CD4-positive, CD25-positive, alpha-beta regulatory T cell (primary cell): ENCODE data around the gene CAMTA1. TPM values are rescaled to one million over a fixed set of nuclear protein-coding genes. Genes with fewer than 3 reads are reported as not detected.

Experiments used
- ATAC-seq, 2 donors: fragments of 150-1000 bp; cut with Tn5 transposase; one replicate each; pipeline ENCODE4 v1.10.0; 2021; ENCODE audit warnings: low read depth in 2 of 2, moderate number of reproducible peaks in 2 of 2, moderate library complexity in 1 of 2
- DNase-seq, 3 donors: peaks; one replicate each; pipeline versions ENCODE4 v3.0.0 to v3.0.0-alpha.2; 2012 to 2022; ENCODE audit warnings: mixed read lengths in 1 of 3
- H3K27ac ChIP-seq: one replicate; pipeline ENCODE4 v1.7.0; 2013; ENCODE audit warnings: mild to moderate bottlenecking, low read length; ENCODE audit not compliant: insufficient read depth, poor library complexity, severe bottlenecking
- H3K27me3 ChIP-seq: one replicate; pipeline ENCODE4 v1.7.0; 2013; ENCODE audit warnings: low read length; ENCODE audit not compliant: control insufficient read depth, insufficient read depth
- H3K36me3 ChIP-seq: one replicate; pipeline ENCODE4 v1.7.0; 2013; ENCODE audit warnings: mild to moderate bottlenecking, low read length, moderate library complexity; ENCODE audit not compliant: control insufficient read depth, insufficient read depth
- H3K4me1 ChIP-seq: 2 replicates; pipeline ENCODE4 v1.7.0; 2013; ENCODE audit warnings: mild to moderate bottlenecking, low read length; ENCODE audit not compliant: insufficient read depth, control insufficient read depth, poor library complexity, severe bottlenecking
- H3K4me3 ChIP-seq: one replicate; pipeline ENCODE4 v1.7.0; 2013; ENCODE audit warnings: low read depth, mild to moderate bottlenecking, low read length, moderate library complexity
- H3K9me3 ChIP-seq, 2 experiments: 1 replicate in 1 of 2; 2 replicates in 1 of 2; pipeline ENCODE4 v1.7.0; 2013; ENCODE audit warnings: low read length in 2 of 2, mild to moderate bottlenecking in 1 of 2, moderate library complexity in 1 of 2; ENCODE audit not compliant: control insufficient read depth in 2 of 2
- H3K27ac Mint-ChIP-seq, 3 donors: one replicate each; pipeline ENCODE4 v1.8.0; 2020 to 2022; ENCODE audit warnings: mild to moderate bottlenecking in 3 of 3, mixed read lengths in 3 of 3, moderate library complexity in 2 of 3
- H3K27me3 Mint-ChIP-seq: one replicate; pipeline ENCODE4 v1.8.0; 2022; ENCODE audit warnings: mild to moderate bottlenecking, mixed read lengths
- H3K36me3 Mint-ChIP-seq: one replicate; pipeline ENCODE4 v1.8.0; 2020; ENCODE audit warnings: mixed read lengths
- H3K4me1 Mint-ChIP-seq, 4 donors: one replicate each; pipeline ENCODE4 v1.8.0; 2020 to 2022; ENCODE audit warnings: mixed read lengths in 4 of 4, mild to moderate bottlenecking in 1 of 4
- H3K4me3 Mint-ChIP-seq, 4 donors: one replicate each; pipeline ENCODE4 v1.8.0; 2020 to 2022; ENCODE audit warnings: mild to moderate bottlenecking in 4 of 4, mixed read lengths in 4 of 4, moderate library complexity in 3 of 4
- H3K9me3 Mint-ChIP-seq, 7 donors: one replicate each; pipeline ENCODE4 v1.8.0; 2020 to 2022; ENCODE audit warnings: mixed read lengths in 7 of 7, mild to moderate bottlenecking in 3 of 7, moderate library complexity in 2 of 7
- polyA plus RNA-seq, 4 donors: library from polyadenylated mRNA; unstranded; fragments of 300-500 nt; fragmentation: Illumina TruSeq; gene quantifications; one replicate each; pipeline ENCODE4 v1.2.3, GENCODE V29; 2021
- total RNA-seq: library from RNA; stranded (reverse); gene quantifications from one replicate; pipeline ENCODE4 v1.2.3, GENCODE V29; 2022

The CAMTA1 gene
- total and polyA plus RNA-seq, 5 donors from 2014 or later, result 48.8 to 112 (median 80.0) TPM

GRCh38 chr1:7680955-7681268 is 895.7 kb downstream of the CAMTA1 start:
- no peaks in the 10 kb centered on the region for H3K27me3 ChIP-seq
- Mint-ChIP-seq H3K36me3 (no peaks in the 10 kb centered on the region), H3K4me1 (no peaks in the 10 kb centered on the region), H3K27ac (no peak overlapping the region), H3K4me3 (peak overlapping the region; percentile 66 to 81 (median 80)), H3K9me3 (no peaks in the 10 kb centered on the region), H3K27me3 (peaks cover 10% of the 10 kb centered on the region)
- H3K36me3 ChIP-seq, result no peaks in the 10 kb centered on the region
- H3K9me3 ChIP-seq, result no peaks in the 10 kb centered on the region
- DNase-seq (no peak), ATAC-seq (no peak)
- no peak overlapping the region for H3K27ac ChIP-seq
- H3K4me3 ChIP-seq, result no peak overlapping the region
- H3K4me1 ChIP-seq, result peaks cover 16% of the 10 kb centered on the region

- H3K36me3 ChIP-seq, result no peaks in the 10 kb centered on the region
- H3K4me3 Mint-ChIP-seq, result peak overlapping the region; percentile 55 to 66 (median 60)
- no peak overlapping the region for H3K4me3 ChIP-seq
Measured at GRCh38 chr1:7681401-7681800, 896.1 kb downstream of the CAMTA1 start.

GRCh38 chr1:7683521-7683920 is 898.3 kb downstream of the CAMTA1 start:
- H3K4me1 Mint-ChIP-seq, result no peaks in the 10 kb centered on the region
- no peak for DNase-seq
- peaks cover 11% of the 10 kb centered on the region for H3K27me3 Mint-ChIP-seq
- no peaks in the 10 kb centered on the region for H3K36me3 Mint-ChIP-seq
- Histone ChIP-seq H3K27ac (no peak overlapping the region), H3K27me3 (no peaks in the 10 kb centered on the region), H3K4me3 (no peak overlapping the region), H3K9me3 (no peaks in the 10 kb centered on the region), H3K36me3 (no peaks in the 10 kb centered on the region), H3K4me1 (peaks cover 16% of the 10 kb centered on the region)
- peaks cover 0 to 2% (median 0%) of the 10 kb centered on the region in 7 donors for H3K9me3 Mint-ChIP-seq
- H3K4me3 Mint-ChIP-seq, result peak overlapping the region in 1 of 4 donors; percentile 69
- no peak overlapping the region for H3K27ac Mint-ChIP-seq
- no peak for ATAC-seq

More at GRCh38 chr1:7681401-7681800, 896.1 kb downstream of the CAMTA1 start:
- DNase-seq, result no peak
- Histone ChIP-seq H3K27me3 (no peaks in the 10 kb centered on the region), H3K9me3 (no peaks in the 10 kb centered on the region), H3K27ac (no peak overlapping the region), H3K4me1 (peaks cover 16% of the 10 kb centered on the region)
- ATAC-seq, result no peak
- Mint-ChIP-seq H3K4me1 (no peaks in the 10 kb centered on the region), H3K9me3 (no peaks in the 10 kb centered on the region), H3K36me3 (no peaks in the 10 kb centered on the region), H3K27me3 (peaks cover 11% of the 10 kb centered on the region), H3K27ac (no peak overlapping the region)

GRCh38 chr1:7684132-7684531 is 898.9 kb downstream of the CAMTA1 start:
- H3K4me1 Mint-ChIP-seq, result no peaks in the 10 kb centered on the region
- Histone ChIP-seq H3K27me3 (no peaks in the 10 kb centered on the region), H3K9me3 (no peaks in the 10 kb centered on the region), H3K4me3 (no peak overlapping the region), H3K4me1 (peaks cover 16% of the 10 kb centered on the region), H3K27ac (no peak overlapping the region), H3K36me3 (no peaks in the 10 kb centered on the region)
- DNase-seq (no peak), ATAC-seq (no peak)
- no peaks in the 10 kb centered on the region for H3K36me3 Mint-ChIP-seq
- peaks cover 11% of the 10 kb centered on the region for H3K27me3 Mint-ChIP-seq
- no peak overlapping the region for H3K4me3 Mint-ChIP-seq
- no peak overlapping the region for H3K27ac Mint-ChIP-seq
- H3K9me3 Mint-ChIP-seq, result peaks cover 0 to 2% (median 0%) of the 10 kb centered on the region in 7 donors

GRCh38 chr1:7684861-7685635 is 899.8 kb downstream of the CAMTA1 start:
- Mint-ChIP-seq H3K36me3 (no peaks in the 10 kb centered on the region), H3K27ac (no peak overlapping the region), H3K4me3 (peak overlapping the region in 1 of 4 donors; percentile 11), H3K9me3 (peaks cover 0 to 2% (median 0%) of the 10 kb centered on the region in 7 donors), H3K4me1 (no peaks in the 10 kb centered on the region), H3K27me3 (peaks cover 11% of the 10 kb centered on the region)
- H3K4me3 ChIP-seq, result no peak overlapping the region
- H3K36me3 ChIP-seq, result no peaks in the 10 kb centered on the region
- peaks cover 11% of the 10 kb centered on the region for H3K4me1 ChIP-seq
- H3K9me3 ChIP-seq, result no peaks in the 10 kb centered on the region
- ATAC-seq, result no peak
- DNase-seq, result no peak
- H3K27me3 ChIP-seq, result no peaks in the 10 kb centered on the region
- no peak overlapping the region for H3K27ac ChIP-seq

GRCh38 chr1:7686301-7686850 is 901.1 kb downstream of the CAMTA1 start:
- H3K36me3 Mint-ChIP-seq, result no peaks in the 10 kb centered on the region
- H3K27me3 Mint-ChIP-seq, result peaks cover 11% of the 10 kb centered on the region
- peaks cover 0 to 2% (median 0%) of the 10 kb centered on the region in 7 donors for H3K9me3 Mint-ChIP-seq

GRCh38 chr1:7687411-7687810 is 902.2 kb downstream of the CAMTA1 start:
- Mint-ChIP-seq H3K9me3 (peaks cover 0 to 2% (median 0%) of the 10 kb centered on the region in 7 donors), H3K4me3 (no peak overlapping the region)
- ATAC-seq, result no peak

More at GRCh38 chr1:7686301-7686850, 901.1 kb downstream of the CAMTA1 start:
- Mint-ChIP-seq H3K4me3 (no peak overlapping the region), H3K4me1 (no peaks in the 10 kb centered on the region), H3K27ac (peak overlapping the region in 1 of 3 donors; percentile 38)
- H3K4me3 ChIP-seq, result no peak overlapping the region
- DNase-seq, result no peak
- no peaks in the 10 kb centered on the region for H3K4me1 ChIP-seq
- H3K9me3 ChIP-seq, result no peaks in the 10 kb centered on the region
- no peaks in the 10 kb centered on the region for H3K27me3 ChIP-seq
- no peak for ATAC-seq
- H3K36me3 ChIP-seq, result no peaks in the 10 kb centered on the region
- H3K27ac ChIP-seq, result no peak overlapping the region

GRCh38 chr1:7688659-7689058 is 903.4 kb downstream of the CAMTA1 start:
- Mint-ChIP-seq H3K9me3 (peaks cover 0 to 10% (median 2%) of the 10 kb centered on the region in 7 donors), H3K27me3 (peaks cover 11% of the 10 kb centered on the region), H3K36me3 (no peaks in the 10 kb centered on the region), H3K27ac (no peak overlapping the region), H3K4me3 (no peak overlapping the region), H3K4me1 (no peaks in the 10 kb centered on the region)
- H3K36me3 ChIP-seq, result no peaks in the 10 kb centered on the region
- ATAC-seq (no peak), DNase-seq (no peak)
- no peaks in the 10 kb centered on the region for H3K27me3 ChIP-seq
- H3K4me3 ChIP-seq, result no peak overlapping the region
- H3K27ac ChIP-seq, result no peak overlapping the region
- no peaks in the 10 kb centered on the region for H3K4me1 ChIP-seq
- H3K9me3 ChIP-seq, result peaks cover 4 to 6% of the 10 kb centered on the region in 2 experiments

More at GRCh38 chr1:7687411-7687810, 902.2 kb downstream of the CAMTA1 start:
- Histone ChIP-seq H3K27ac (no peak overlapping the region), H3K4me1 (no peaks in the 10 kb centered on the region), H3K27me3 (no peaks in the 10 kb centered on the region), H3K36me3 (no peaks in the 10 kb centered on the region), H3K9me3 (no peaks in the 10 kb centered on the region), H3K4me3 (no peak overlapping the region)
- H3K27me3 Mint-ChIP-seq, result peaks cover 11% of the 10 kb centered on the region
- no peak for DNase-seq
- no peak overlapping the region for H3K27ac Mint-ChIP-seq
- H3K4me1 Mint-ChIP-seq, result no peaks in the 10 kb centered on the region
- no peaks in the 10 kb centered on the region for H3K36me3 Mint-ChIP-seq
